DOHH2 (cell line): ENCODE data around the gene PHACTR1.

ENCODE experiments used
- H3F3A ChIP-seq: fragments of 200-600 bp; sonication (generic), shearing (Covaris generic); 2 replicates; pipeline ENCODE4 v1.6.0; 2016; ENCODE audit warnings: antibody characterized with exemption, mild to moderate bottlenecking; ENCODE audit not compliant: control insufficient read depth, insufficient read depth
- H3K27ac ChIP-seq: fragments of 200-600 bp; sonication (generic); 2 replicates; pipeline ENCODE4 v1.5.1; 2014; ENCODE audit warnings: low read depth, mild to moderate bottlenecking, low read length, moderate library complexity
- H3K27me3 ChIP-seq: fragments of 200-600 bp; sonication (generic); 2 replicates; pipeline ENCODE4 v1.6.1; 2014; ENCODE audit warnings: mild to moderate bottlenecking, low read length, mixed read lengths; ENCODE audit not compliant: control insufficient read depth
- H3K36me3 ChIP-seq: fragments of 200-600 bp; sonication (generic); 2 replicates; pipeline ENCODE4 v1.6.1; 2014; ENCODE audit warnings: mild to moderate bottlenecking, low read length, moderate library complexity, mixed read lengths; ENCODE audit not compliant: control insufficient read depth
- H3K4me1 ChIP-seq: fragments of 200-600 bp; sonication (generic); 2 replicates; pipeline ENCODE4 v1.6.1; 2014; ENCODE audit warnings: mild to moderate bottlenecking, low read length, mixed read lengths; ENCODE audit not compliant: control insufficient read depth
- H3K4me2 ChIP-seq: fragments of 200-600 bp; sonication (generic); 2 replicates; pipeline ENCODE4 v1.6.0; 2014; ENCODE audit warnings: mild to moderate bottlenecking, low read length, moderate library complexity
- H3K4me3 ChIP-seq: fragments of 200-600 bp; sonication (generic); 2 replicates; pipeline ENCODE4 v1.5.1; 2014; ENCODE audit warnings: mild to moderate bottlenecking, low read length, mixed read lengths
- H3K79me2 ChIP-seq: fragments of 200-600 bp; sonication (generic); 2 replicates; pipeline ENCODE4 v1.6.1; 2014; ENCODE audit warnings: mild to moderate bottlenecking, low read length, mixed read lengths; ENCODE audit not compliant: control insufficient read depth
- H3K9me2 ChIP-seq: fragments of 200-600 bp; sonication (generic); replicated peaks from 2 replicates; pipeline ENCODE4 v1.6.1; 2014; ENCODE audit warnings: mild to moderate bottlenecking, low read length, mixed read lengths; ENCODE audit not compliant: control insufficient read depth
- H3K9me3 ChIP-seq: fragments of 200-600 bp; sonication (generic); 2 replicates; pipeline ENCODE4 v1.6.1; 2014; ENCODE audit warnings: antibody characterized with exemption, low read length, mixed read lengths; ENCODE audit not compliant: control insufficient read depth, insufficient read depth
- H4K20me1 ChIP-seq: fragments of 200-600 bp; sonication (generic); 2 replicates; pipeline ENCODE4 v1.6.0; 2014; ENCODE audit warnings: low read depth, mild to moderate bottlenecking, antibody characterized with exemption, low read length, moderate library complexity; ENCODE audit not compliant: control insufficient read depth, insufficient read depth
- CTCF ChIP-seq: fragments of 200-600 bp; sonication (generic); IDR thresholded peaks from one replicate; pipeline ENCODE4 v1.5.1; 2014; ENCODE audit warnings: antibody characterized with exemption, mild to moderate bottlenecking, low read depth, low read length; ENCODE audit not compliant: poor library complexity, severe bottlenecking
- EZH2phosphoT487 ChIP-seq: fragments of 200-600 bp; sonication (generic); IDR thresholded peaks from 2 replicates; pipeline ENCODE4 v1.6.1; 2017; ENCODE audit warnings: borderline replicate concordance, mild to moderate bottlenecking, antibody characterized with exemption, low read length, moderate library complexity, mixed read lengths

PHACTR1 gene

GRCh38 chr6:13135152-13135551 lies 418.6 kb downstream of the PHACTR1 start:
- Histone ChIP-seq H3K27me3 (no peaks in the 10 kb centered on the region), H3K4me2 (no peak overlapping the region), H3K9me3 (no peaks in the 10 kb centered on the region)

GRCh38 chr6:13139119-13139518 lies 422.6 kb downstream of the PHACTR1 start:
- no peaks in the 10 kb centered on the region for H3K9me2 ChIP-seq
- no peaks in the 10 kb centered on the region for H3K9me3 ChIP-seq
- no peaks in the 10 kb centered on the region for H3F3A ChIP-seq
- no peaks in the 10 kb centered on the region for H4K20me1 ChIP-seq
- no peaks in the 10 kb centered on the region for H3K27me3 ChIP-seq
- TF ChIP-seq EZH2phosphoT487 (no peak), CTCF (no peak)
- H3K79me2 ChIP-seq, result no peaks in the 10 kb centered on the region
- no peak overlapping the region for H3K27ac ChIP-seq
- peaks cover 6% of the 10 kb centered on the region for H3K4me1 ChIP-seq
- H3K4me2 ChIP-seq, result no peak overlapping the region
- H3K4me3 ChIP-seq, result no peak overlapping the region
- H3K36me3 ChIP-seq, result no peaks in the 10 kb centered on the region

More at GRCh38 chr6:13135152-13135551, 418.6 kb downstream of the PHACTR1 start:
- no peaks in the 10 kb centered on the region for H3K36me3 ChIP-seq
- TF ChIP-seq EZH2phosphoT487, result no peak
- TF ChIP-seq CTCF, result no peak
- peaks cover 6% of the 10 kb centered on the region for H3K4me1 ChIP-seq
- H3K4me3 ChIP-seq, result no peak overlapping the region
- H3F3A ChIP-seq, result no peaks in the 10 kb centered on the region
- H3K79me2 ChIP-seq, result no peaks in the 10 kb centered on the region
- no peaks in the 10 kb centered on the region for H4K20me1 ChIP-seq
- H3K27ac ChIP-seq, result no peak overlapping the region
- no peaks in the 10 kb centered on the region for H3K9me2 ChIP-seq

GRCh38 chr6:13140980-13141379 lies 424.4 kb downstream of the PHACTR1 start:
- Histone ChIP-seq H3F3A (no peaks in the 10 kb centered on the region), H3K4me1 (peaks cover 6% of the 10 kb centered on the region), H4K20me1 (no peaks in the 10 kb centered on the region), H3K36me3 (no peaks in the 10 kb centered on the region), H3K79me2 (no peaks in the 10 kb centered on the region), H3K27me3 (no peaks in the 10 kb centered on the region), H3K4me2 (no peak overlapping the region), H3K4me3 (no peak overlapping the region), H3K9me2 (no peaks in the 10 kb centered on the region), H3K9me3 (no peaks in the 10 kb centered on the region), H3K27ac (no peak overlapping the region)
- TF ChIP-seq CTCF (no peak), EZH2phosphoT487 (no peak)

- H3K4me1 ChIP-seq, result peaks cover 6% of the 10 kb centered on the region
- H3K4me3 ChIP-seq, result no peak overlapping the region
- no peaks in the 10 kb centered on the region for H3K9me3 ChIP-seq
- no peak overlapping the region for H3K4me2 ChIP-seq
- TF ChIP-seq EZH2phosphoT487 (no peak), CTCF (no peak)
- H3K36me3 ChIP-seq, result no peaks in the 10 kb centered on the region
- H3K27ac ChIP-seq, result no peak overlapping the region
- no peaks in the 10 kb centered on the region for H3F3A ChIP-seq
- no peaks in the 10 kb centered on the region for H3K27me3 ChIP-seq
- no peaks in the 10 kb centered on the region for H3K79me2 ChIP-seq
- no peaks in the 10 kb centered on the region for H3K9me2 ChIP-seq
- no peaks in the 10 kb centered on the region for H4K20me1 ChIP-seq
These were observed 424.8 kb downstream of the PHACTR1 start for GRCh38 chr6:13141387-13141786.
